Measurements from ENCODE around the gene DGUOK.

The DGUOK gene

DNA sequence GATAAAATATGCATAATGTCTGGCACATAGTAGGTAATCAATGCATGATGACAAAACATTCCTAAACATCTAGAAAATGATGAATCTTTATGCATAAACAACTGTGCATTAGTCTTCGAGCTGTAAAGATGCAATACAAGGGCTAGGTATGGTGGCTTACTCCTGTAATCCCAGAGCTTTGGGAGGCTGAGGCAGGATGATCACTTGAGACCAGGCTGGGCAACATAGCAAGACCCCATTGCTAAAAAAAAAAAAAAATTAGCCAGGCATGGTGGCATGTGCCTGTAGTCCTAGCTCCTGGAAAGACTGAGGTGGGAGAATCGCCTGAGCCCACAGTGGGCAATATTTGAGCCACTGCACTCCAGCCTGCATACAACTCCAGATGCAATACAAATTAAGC, 63.3 kb downstream of the DGUOK start:
- TF ChIP-seq, protein P1, sequence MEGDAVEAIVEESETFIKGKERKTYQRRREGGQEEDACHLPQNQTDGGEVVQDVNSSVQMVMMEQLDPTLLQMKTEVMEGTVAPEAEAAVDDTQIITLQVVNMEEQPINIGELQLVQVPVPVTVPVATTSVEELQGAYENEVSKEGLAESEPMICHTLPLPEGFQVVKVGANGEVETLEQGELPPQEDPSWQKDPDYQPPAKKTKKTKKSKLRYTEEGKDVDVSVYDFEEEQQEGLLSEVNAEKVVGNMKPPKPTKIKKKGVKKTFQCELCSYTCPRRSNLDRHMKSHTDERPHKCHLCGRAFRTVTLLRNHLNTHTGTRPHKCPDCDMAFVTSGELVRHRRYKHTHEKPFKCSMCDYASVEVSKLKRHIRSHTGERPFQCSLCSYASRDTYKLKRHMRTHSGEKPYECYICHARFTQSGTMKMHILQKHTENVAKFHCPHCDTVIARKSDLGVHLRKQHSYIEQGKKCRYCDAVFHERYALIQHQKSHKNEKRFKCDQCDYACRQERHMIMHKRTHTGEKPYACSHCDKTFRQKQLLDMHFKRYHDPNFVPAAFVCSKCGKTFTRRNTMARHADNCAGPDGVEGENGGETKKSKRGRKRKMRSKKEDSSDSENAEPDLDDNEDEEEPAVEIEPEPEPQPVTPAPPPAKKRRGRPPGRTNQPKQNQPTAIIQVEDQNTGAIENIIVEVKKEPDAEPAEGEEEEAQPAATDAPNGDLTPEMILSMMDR (IDR thresholded peaks at IDR 0.05), result no peak
- H3K4me1 ChIP-seq (ENCODE audit: control insufficient read depth in 1 of 2, insufficient read depth in 1 of 2, low read depth in 1 of 2, low read length in 1 of 2), result peaks cover 65 to 76% of the 10 kb centered on the region in 2 experiments

DNA sequence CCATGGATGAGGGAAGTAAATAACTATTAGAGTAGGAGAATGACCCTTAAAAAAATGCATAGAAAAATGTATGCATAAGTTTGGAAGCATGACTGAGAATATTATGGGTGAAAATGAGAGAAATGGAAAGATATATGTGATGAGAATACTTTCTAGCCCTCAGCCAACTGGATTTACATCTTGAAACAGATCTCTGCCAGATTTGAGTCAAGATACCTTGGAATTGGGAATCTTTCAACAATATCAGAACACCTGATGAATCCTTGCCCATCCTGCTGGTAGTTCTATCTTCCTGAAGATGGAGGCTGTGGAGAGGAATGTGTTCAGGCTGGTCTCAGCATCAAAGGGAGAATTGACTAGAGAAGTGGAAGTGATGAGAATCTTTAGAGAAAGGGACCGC, 63.9 kb downstream of the DGUOK start:
- no peak overlapping the region for H3K4me3 ChIP-seq (ENCODE audit: low read depth in 1 of 2, low read length in 1 of 2)
- TF ChIP-seq, protein P1 (IDR thresholded peaks at IDR 0.05), result no peak
- peak overlapping the region; percentile 26 for H3K27ac ChIP-seq
- H3K27me3 ChIP-seq, result no peaks in the 10 kb centered on the region
- peaks cover 37% of the 10 kb centered on the region for H3K36me3 ChIP-seq
- peaks cover 65 to 76% of the 10 kb centered on the region in 2 experiments for H3K4me1 ChIP-seq (ENCODE audit: control insufficient read depth in 1 of 2, insufficient read depth in 1 of 2, low read depth in 1 of 2, low read length in 1 of 2)
- no peaks in the 10 kb centered on the region for H3K9me3 ChIP-seq

More for the DNA sequence above, 63.3 kb downstream of the DGUOK start:
- H3K9me3 ChIP-seq, result no peaks in the 10 kb centered on the region
- no peaks in the 10 kb centered on the region for H3K27me3 ChIP-seq
- peak overlapping the region; percentile 47 for H3K27ac ChIP-seq
- H3K36me3 ChIP-seq, result peaks cover 37% of the 10 kb centered on the region
- no peak overlapping the region for H3K4me3 ChIP-seq (ENCODE audit: low read depth in 1 of 2, low read length in 1 of 2)

DNA sequence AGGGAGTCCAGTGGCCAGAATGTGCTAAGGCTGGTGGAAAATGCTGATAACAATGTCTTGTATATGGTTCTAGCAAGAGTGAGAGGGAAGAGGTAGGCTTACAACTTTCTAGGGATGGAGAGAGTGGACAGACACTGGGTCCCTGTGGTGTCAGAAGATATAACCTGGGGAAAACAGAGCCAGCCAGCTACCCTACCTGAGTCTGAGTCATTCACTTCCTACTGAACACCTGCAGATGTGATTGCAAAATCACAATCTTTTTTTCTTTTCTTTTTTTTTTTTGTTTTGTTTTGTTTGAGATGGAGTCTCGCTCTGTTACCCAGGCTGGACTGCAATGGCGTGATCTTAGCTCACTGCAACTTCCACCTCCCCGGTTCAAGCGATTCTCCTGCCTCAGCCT, 65.4 kb downstream of the DGUOK start:
- Histone ChIP-seq H3K9me3 (no peaks in the 10 kb centered on the region), H3K27ac (peak overlapping the region; percentile 56), H3K36me3 (peaks cover 25% of the 10 kb centered on the region), H3K4me1 (ENCODE audit: control insufficient read depth in 1 of 2, insufficient read depth in 1 of 2, low read depth in 1 of 2, low read length in 1 of 2) (peaks cover 56 to 64% of the 10 kb centered on the region in 2 experiments), H3K27me3 (no peaks in the 10 kb centered on the region), H3K4me3 (ENCODE audit: low read depth in 1 of 2, low read length in 1 of 2) (no peak overlapping the region)
- TF ChIP-seq, protein P1 (IDR thresholded peaks at IDR 0.05), result no peak

DNA sequence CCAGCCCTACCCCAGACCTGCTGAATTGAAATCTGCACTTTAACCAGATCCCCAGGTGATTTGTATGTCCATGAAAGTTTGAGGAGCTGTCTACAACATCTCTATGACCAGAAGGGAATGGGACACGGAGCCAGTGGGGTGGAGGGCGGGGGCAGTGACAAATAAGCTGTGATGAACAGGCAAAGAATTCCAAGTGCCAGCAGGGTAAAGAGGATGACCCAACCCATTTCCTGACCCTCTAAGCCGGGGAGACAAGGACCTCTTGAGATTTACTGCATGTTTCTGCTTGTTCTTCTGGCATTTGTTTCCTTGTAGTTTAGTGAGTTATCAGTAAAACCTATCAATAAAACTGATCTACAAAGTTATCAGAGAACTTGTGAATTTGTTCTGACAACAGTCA, 66.7 kb downstream of the DGUOK start:
- Histone ChIP-seq H3K9me3 (no peaks in the 10 kb centered on the region), H3K4me1 (ENCODE audit: control insufficient read depth in 1 of 2, insufficient read depth in 1 of 2, low read depth in 1 of 2, low read length in 1 of 2) (peaks cover 42 to 51% of the 10 kb centered on the region in 2 experiments), H3K4me3 (ENCODE audit: low read depth in 1 of 2, low read length in 1 of 2) (no peak overlapping the region), H3K27ac (peak overlapping the region; percentile 64), H3K27me3 (no peaks in the 10 kb centered on the region), H3K36me3 (peaks cover 25% of the 10 kb centered on the region)
- TF ChIP-seq, protein P1 (IDR thresholded peaks at IDR 0.05), result no peak

DNA sequence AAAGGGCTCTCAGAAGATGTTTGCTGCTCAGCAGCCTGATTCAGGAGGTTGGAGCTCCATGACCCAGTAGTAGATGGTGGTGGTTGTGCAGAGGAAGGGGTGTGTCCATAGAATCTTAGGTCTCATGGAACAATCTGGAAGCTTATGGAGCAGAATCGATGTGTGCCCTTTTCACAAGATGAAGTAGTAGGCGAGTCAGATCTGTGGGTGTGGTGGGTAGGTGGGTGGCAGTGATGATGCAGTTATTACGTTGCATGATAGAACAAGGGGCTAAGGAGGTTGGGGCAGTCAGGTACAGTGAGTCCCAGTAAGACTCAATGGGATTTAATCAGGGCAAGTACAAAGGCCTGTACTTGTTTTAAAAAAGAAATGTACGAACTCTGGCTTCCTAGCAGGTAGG, 67.1 kb downstream of the DGUOK start:
- Histone ChIP-seq H3K36me3 (peaks cover 26% of the 10 kb centered on the region), H3K9me3 (no peaks in the 10 kb centered on the region), H3K27ac (peak overlapping the region; percentile 64), H3K4me1 (ENCODE audit: control insufficient read depth in 1 of 2, insufficient read depth in 1 of 2, low read depth in 1 of 2, low read length in 1 of 2) (peaks cover 38 to 48% of the 10 kb centered on the region in 2 experiments), H3K4me3 (ENCODE audit: low read depth in 1 of 2, low read length in 1 of 2) (no peak overlapping the region), H3K27me3 (no peaks in the 10 kb centered on the region)
- TF ChIP-seq, protein P1 (IDR thresholded peaks at IDR 0.05), result no peak
